ENCODE data around the gene EGF. TPM values are rescaled to one million over a fixed set of nuclear protein-coding genes. Genes with fewer than 3 reads are reported as not detected.

The EGF gene
- polyA plus RNA-seq, 1 donor from 2014 or later, result not detected

GRCh38 chr4:109908731-109909130 lies 4.0 kb upstream of the EGF start:
- H4K20me1 ChIP-seq (ENCODE audit: insufficient read depth), result no peaks in the 10 kb centered on the region
- no peaks in the 10 kb centered on the region for H3K9me3 ChIP-seq (ENCODE audit: low read length)
- TF ChIP-seq REST (IDR thresholded peaks at IDR 0.05; ENCODE audit: borderline replicate concordance) (no peak), EP300 (conservative IDR thresholded peaks at IDR 0.05; ENCODE audit: poor library complexity, severe bottlenecking) (no peak), MXI1 (conservative IDR thresholded peaks at IDR 0.05; ENCODE audit: poor library complexity, severe bottlenecking) (no peak), CTCF (IDR thresholded peaks at IDR 0.05; ENCODE audit: poor library complexity, severe bottlenecking) (no peak), SMC3 (conservative IDR thresholded peaks at IDR 0.05; ENCODE audit: poor library complexity) (no peak), TAF1 (IDR thresholded peaks at IDR 0.05; ENCODE audit: low read depth) (no peak), POLR2AphosphoS5 (IDR thresholded peaks at IDR 0.05) (no peak), EZH2 (IDR thresholded peaks at IDR 0.05; ENCODE audit: borderline replicate concordance, insufficient read depth, low read length, poor library complexity, severe bottlenecking) (no peak), RAD21 (conservative IDR thresholded peaks at IDR 0.05) (no peak)
- H3K36me3 ChIP-seq (ENCODE audit: insufficient read depth, low read length), result no peaks in the 10 kb centered on the region
- no peak overlapping the region for H3K9ac ChIP-seq (ENCODE audit: low read length)
- no peaks in the 10 kb centered on the region for H3K27me3 ChIP-seq (ENCODE audit: insufficient read depth, low read depth, low read length)
- H3F3A ChIP-seq (ENCODE audit: insufficient read depth, low read length, poor library complexity, severe bottlenecking), result no peaks in the 10 kb centered on the region
- no peak overlapping the region for H3K4me3 ChIP-seq (ENCODE audit: low read length)
- no peak overlapping the region for H3K27ac ChIP-seq (ENCODE audit: low read length)
- no peaks in the 10 kb centered on the region for H3K9me2 ChIP-seq (ENCODE audit: insufficient read depth, low read length)
- no peak overlapping the region for H3K4me2 ChIP-seq (ENCODE audit: low read length)
- no peaks in the 10 kb centered on the region for H3K79me2 ChIP-seq (replicated peaks; ENCODE audit: insufficient read depth, low read length)
- H2AFZ ChIP-seq (ENCODE audit: low read depth, low read length), result no peak overlapping the region

- TF ChIP-seq REST (IDR thresholded peaks at IDR 0.05; ENCODE audit: borderline replicate concordance) (no peak), EP300 (conservative IDR thresholded peaks at IDR 0.05; ENCODE audit: poor library complexity, severe bottlenecking) (no peak), SMC3 (conservative IDR thresholded peaks at IDR 0.05; ENCODE audit: poor library complexity) (no peak), CTCF (IDR thresholded peaks at IDR 0.05; ENCODE audit: poor library complexity, severe bottlenecking) (no peak), EZH2 (IDR thresholded peaks at IDR 0.05; ENCODE audit: borderline replicate concordance, insufficient read depth, low read length, poor library complexity, severe bottlenecking) (no peak), TAF1 (IDR thresholded peaks at IDR 0.05; ENCODE audit: low read depth) (no peak), MXI1 (conservative IDR thresholded peaks at IDR 0.05; ENCODE audit: poor library complexity, severe bottlenecking) (no peak), POLR2AphosphoS5 (IDR thresholded peaks at IDR 0.05) (no peak), RAD21 (conservative IDR thresholded peaks at IDR 0.05) (no peak)
- no peak overlapping the region for H3K9ac ChIP-seq (ENCODE audit: low read length)
These were observed 2.4 kb upstream of the EGF start for GRCh38 chr4:109910256-109910655.

More at GRCh38 chr4:109910256-109910655, 2.4 kb upstream of the EGF start:
- no peaks in the 10 kb centered on the region for H3K27me3 ChIP-seq (ENCODE audit: insufficient read depth, low read depth, low read length)
- H3K9me2 ChIP-seq (ENCODE audit: insufficient read depth, low read length), result no peaks in the 10 kb centered on the region
- no peaks in the 10 kb centered on the region for H3F3A ChIP-seq (ENCODE audit: insufficient read depth, low read length, poor library complexity, severe bottlenecking)
- H3K27ac ChIP-seq (ENCODE audit: low read length), result no peak overlapping the region
- H2AFZ ChIP-seq (ENCODE audit: low read depth, low read length), result no peak overlapping the region
- H3K79me2 ChIP-seq (replicated peaks; ENCODE audit: insufficient read depth, low read length), result no peaks in the 10 kb centered on the region
- no peaks in the 10 kb centered on the region for H3K36me3 ChIP-seq (ENCODE audit: insufficient read depth, low read length)
- no peak overlapping the region for H3K4me3 ChIP-seq (ENCODE audit: low read length)
- H4K20me1 ChIP-seq (ENCODE audit: insufficient read depth), result no peaks in the 10 kb centered on the region
- H3K9me3 ChIP-seq (ENCODE audit: low read length), result no peaks in the 10 kb centered on the region
- no peak overlapping the region for H3K4me2 ChIP-seq (ENCODE audit: low read length)
